ENCODE results near the gene KDM5A.
A peak's percentile ranks its signal among the peaks of the same experiment; 100 is the strongest.
"Not testable (repeated sequence)": the region's sequence is repeated elsewhere in the genome, so short reads cannot be mapped to it uniquely, and the experiment has no call there.

Gene KDM5A

DNA sequence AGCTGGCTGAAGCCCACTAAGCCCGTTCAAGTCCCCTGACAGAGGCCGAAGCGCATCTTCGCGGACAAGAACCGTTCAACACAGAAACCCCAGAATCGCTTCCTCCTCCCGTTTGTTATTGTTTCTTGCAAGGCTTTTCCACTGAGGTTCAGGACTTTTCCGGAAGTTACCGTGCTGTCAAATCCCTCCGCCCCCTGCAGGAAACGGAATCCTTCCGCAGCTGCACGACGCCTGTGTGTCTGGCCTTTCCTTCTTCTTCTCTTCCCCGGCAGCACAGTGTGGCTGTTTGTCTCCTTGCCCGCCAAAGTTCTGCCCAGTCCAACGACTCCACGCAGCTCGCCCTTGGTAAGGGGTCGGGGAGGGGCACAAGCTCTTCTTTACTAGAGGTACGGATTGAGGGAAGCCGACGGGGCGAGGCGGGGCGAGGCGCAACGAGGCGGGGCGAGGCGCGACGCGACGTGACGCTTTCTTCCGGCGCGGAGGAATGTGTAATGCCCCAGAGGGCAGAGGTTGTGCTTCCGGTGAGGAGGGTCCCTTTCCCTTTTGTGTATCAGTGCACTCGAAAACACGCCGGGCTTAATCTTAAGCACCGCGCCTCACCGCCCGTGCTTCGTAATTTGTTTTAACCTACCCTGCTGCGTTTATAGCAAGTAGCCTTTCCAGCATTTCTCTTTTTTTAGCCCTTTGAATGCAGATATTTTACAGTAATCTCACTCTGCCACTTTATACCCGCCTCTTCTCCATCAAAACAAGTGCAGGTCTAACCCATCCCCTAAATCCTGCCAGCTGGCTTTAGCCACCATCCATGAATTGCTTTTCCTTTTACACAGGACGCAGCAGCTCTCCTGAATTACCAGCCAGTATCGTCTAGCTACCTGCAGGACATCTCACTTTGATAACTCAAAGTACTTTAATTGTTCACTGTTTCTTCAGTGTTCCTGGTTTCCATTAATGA is at the start of gene KDM5A:
Gene KDM5A (minus strand): TSS at position 179 of the 955 bp plus-strand sequence. CDS start 229 bp downstream, outside the sequence.
- DNase-seq: peak; percentile 80 to 85

DNA sequence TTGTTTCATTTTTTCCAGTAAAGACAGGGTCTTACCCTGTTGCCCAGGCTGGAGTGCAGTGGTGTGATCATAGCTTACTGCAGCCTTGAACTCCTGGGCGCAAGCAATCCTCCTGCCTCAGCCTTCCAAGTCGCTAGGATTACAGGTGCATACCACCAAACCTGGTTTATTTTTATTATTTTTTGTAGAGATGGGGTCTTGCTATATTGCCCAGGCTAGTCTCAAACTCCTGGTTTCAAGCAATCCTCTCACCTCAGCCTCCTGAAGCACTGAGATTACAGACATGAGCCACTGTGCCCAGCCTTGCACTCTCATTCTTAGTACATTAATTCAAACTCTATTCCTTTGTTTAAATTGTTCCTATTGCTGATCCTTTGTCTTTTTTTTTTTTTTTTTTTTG is 46.6 kb upstream of the KDM5A start:
- DNase-seq: not testable (repeated sequence)

- DNase-seq: no peak
Measured at GRCh38 chr12:422526-422925, 33.4 kb upstream of the KDM5A start.

- DNase-seq: no peak
Measured at GRCh38 chr12:418432-418831, 29.3 kb upstream of the KDM5A start.

- DNase-seq: no peak
Measured at GRCh38 chr12:414859-415258, 25.7 kb upstream of the KDM5A start.

DNA sequence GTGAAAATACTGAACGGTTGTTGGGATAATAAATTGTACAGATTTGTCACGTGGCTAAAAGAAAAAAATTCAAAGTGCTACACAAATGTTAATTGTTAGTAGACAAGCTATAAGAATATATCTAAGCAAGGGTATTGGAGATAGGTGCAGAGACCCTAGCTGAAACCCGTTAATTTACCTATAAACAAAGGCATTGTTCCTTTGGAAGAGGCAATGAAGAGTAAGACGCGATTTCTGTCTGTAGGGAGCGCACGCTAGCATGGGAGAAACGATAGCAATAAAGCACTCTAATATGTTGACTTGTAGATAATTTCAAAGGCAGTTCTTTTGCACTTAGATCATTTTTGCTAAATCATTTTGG is 12.9 kb upstream of the KDM5A start:
- no peak for DNase-seq

GRCh38 chr12:401235-402028 is 12.3 kb upstream of the KDM5A start, which contains the start of gene CCDC77:
Gene CCDC77, plus strand, starts transcription at chr12:401644. Its CDS starts 7,740 bp downstream, at chr12:409384.
- peak; percentile 87 to 91 for DNase-seq

GRCh38 chr12:400828-401227 is 11.7 kb upstream of the KDM5A start:
- DNase-seq: no peak

DNA sequence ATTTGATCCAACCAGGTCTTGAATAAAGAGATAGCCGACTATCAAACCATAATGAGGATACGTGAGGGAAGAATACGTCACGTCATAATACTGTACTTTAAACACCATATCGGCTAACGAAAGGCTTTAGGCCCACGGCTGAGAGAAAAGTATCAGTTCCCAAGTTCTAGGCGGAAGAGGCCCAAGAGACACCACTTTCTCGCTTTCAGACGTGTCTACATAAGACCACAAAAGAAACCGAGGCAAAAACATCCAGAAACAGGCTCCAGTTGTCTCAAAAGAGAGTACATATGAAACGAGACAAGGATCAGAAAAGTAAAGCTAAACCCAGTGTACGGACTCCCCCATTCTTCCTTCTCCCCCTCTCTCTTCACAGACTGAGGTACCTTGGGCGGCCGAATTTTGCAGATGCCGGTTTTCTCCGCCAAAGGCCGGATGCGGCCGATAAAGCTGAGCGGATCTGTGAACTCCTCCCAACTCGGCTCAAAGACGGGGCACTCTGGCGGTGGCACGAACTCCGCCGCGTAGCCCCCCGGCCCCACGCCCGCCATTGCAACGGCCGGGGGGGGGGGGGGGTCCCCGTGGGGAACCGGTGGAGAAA is 479 bp downstream of the KDM5A start:
- no peak for DNase-seq

- DNase-seq: no peak
Measured at GRCh38 chr12:388012-388411, 1.1 kb downstream of the KDM5A start.

- DNase-seq: no peak
Measured at GRCh38 chr12:386651-387050, 2.5 kb downstream of the KDM5A start.

DNA sequence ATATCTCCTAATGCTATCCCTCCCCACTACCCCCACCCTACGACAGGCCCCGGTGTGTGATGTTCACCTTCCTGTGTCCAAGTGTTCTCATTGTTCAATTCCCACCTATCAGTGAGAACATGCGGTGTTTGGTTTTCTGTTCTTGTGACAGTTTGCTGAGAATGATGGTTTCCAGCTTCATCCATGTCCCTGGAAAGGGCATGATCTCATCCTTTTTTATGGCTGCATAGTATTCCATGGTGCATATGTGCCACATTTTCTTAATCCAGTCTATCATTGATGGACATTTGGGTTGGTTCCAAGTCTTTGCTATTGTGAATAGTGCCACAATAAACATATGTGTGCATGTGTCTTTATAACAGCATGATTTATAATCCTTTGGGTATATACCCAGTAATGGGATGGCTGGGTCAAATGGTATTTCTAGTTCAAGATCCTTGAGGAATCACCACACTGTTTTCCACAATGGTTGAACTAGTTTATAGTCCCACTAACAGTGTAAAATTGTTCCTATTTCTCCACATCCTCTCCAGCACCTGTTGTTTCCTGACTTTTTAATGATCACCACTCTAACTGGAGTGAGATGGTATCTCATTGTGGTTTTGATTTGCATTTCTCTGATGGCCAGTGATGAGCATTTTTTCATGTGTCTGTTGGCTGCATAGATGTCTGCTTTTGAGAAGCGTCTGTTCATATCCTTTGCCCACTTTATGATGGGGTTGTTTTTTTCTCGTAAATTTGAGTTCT is 18.2 kb downstream of the KDM5A start:
- DNase-seq: not testable (repeated sequence)

- no peak for DNase-seq
Measured at GRCh38 chr12:367972-368371, 21.1 kb downstream of the KDM5A start.

- no peak for DNase-seq
Measured at GRCh38 chr12:366820-367219, 22.3 kb downstream of the KDM5A start.

GRCh38 chr12:359091-359490 is 30.0 kb downstream of the KDM5A start:
- DNase-seq: no peak

- no peak for DNase-seq
Measured at GRCh38 chr12:356276-356988, 32.7 kb downstream of the KDM5A start.

DNA sequence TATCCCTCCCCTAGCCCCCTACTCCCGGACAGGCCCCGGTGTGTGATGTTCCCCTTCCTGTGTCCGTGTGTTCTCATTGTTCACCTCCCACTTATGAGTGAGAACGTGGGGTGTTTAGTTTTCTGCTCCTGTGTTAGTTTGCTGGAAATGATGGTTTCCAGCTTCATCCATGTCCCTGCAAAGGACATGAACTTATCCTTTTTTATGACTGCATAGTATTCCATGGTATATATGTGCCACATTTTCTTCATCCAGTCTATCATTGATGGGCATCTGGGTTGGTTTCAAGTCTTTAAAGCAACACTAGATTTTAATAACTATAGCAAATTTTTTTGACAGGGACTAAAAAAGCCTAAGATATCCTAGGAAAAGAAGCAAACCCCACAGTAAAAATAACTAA is 37.9 kb downstream of the KDM5A start:
- not testable (repeated sequence) for DNase-seq

DNA sequence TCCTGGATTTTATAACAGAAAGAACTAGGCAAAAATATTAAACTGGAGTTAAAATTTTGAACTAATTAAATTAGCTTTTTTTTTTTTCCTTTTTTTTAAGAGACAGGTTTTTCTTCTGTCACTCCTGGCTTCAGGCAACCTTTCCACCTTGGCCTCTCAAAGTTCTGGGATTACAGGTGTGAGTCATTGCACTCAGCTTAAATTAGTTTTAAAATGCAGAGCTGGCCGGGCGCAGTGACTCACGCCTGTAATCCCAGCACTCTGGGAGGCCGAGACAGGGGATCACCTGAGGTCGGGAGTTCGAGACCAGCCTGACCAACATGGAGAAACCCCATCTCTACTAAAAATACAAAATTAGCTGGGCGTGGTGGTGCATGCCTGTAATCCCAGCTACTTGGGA is 39.5 kb downstream of the KDM5A start:
- not testable (repeated sequence) for DNase-seq

- DNase-seq: not testable (repeated sequence)
Measured at GRCh38 chr12:343036-343435, 46.1 kb downstream of the KDM5A start.

- DNase-seq: no peak
Measured at GRCh38 chr12:337039-337438, 52.1 kb downstream of the KDM5A start.

GRCh38 chr12:334125-334524 is 55.0 kb downstream of the KDM5A start:
- DNase-seq: no peak

Data from stimulated activated CD4-positive, alpha-beta T cell treated with anti-CD3 and anti-CD28 coated beads, Interleukin-4, amount 100 ng/mL, for 4 hours (primary cell).